ENCODE data around the gene DLG3. TPM values are rescaled to one million over a fixed set of nuclear protein-coding genes. Genes with fewer than 3 reads are reported as not detected.

DLG3 gene
- total RNA-seq, 4 donors from 2014 or later, result 0.20 to 3.4 (median 0.69) TPM

- TF ChIP-seq CTCF (IDR thresholded peaks at IDR 0.05 in 4 of 5, conservative IDR thresholded peaks at IDR 0.05 in 1 of 5), result no peak
- in situ Hi-C loops (cut with MboI; ENCODE audit: low sequenced_read_pairs in 4 of 4), result no loop called here
- intact Hi-C loops (cut with DNase I; ENCODE audit: low total_unique reads), result no loop called here
- ATAC-seq, result no peak
- Histone ChIP-seq H3K27me3 (no peaks in the 10 kb centered on the region), H3K9me3 (no peaks in the 10 kb centered on the region), H3K4me3 (no peak overlapping the region), H3K36me3 (no peaks in the 10 kb centered on the region), H3K4me1 (peaks cover 0 to 12% of the 10 kb centered on the region in 2 donors), H3K27ac (peak overlapping the region in 1 of 4 donors; percentile 59)
- no peak for DNase-seq
These were observed 34.7 kb downstream of the DLG3 start for GRCh38 chrX:70479247-70479921.

DNA sequence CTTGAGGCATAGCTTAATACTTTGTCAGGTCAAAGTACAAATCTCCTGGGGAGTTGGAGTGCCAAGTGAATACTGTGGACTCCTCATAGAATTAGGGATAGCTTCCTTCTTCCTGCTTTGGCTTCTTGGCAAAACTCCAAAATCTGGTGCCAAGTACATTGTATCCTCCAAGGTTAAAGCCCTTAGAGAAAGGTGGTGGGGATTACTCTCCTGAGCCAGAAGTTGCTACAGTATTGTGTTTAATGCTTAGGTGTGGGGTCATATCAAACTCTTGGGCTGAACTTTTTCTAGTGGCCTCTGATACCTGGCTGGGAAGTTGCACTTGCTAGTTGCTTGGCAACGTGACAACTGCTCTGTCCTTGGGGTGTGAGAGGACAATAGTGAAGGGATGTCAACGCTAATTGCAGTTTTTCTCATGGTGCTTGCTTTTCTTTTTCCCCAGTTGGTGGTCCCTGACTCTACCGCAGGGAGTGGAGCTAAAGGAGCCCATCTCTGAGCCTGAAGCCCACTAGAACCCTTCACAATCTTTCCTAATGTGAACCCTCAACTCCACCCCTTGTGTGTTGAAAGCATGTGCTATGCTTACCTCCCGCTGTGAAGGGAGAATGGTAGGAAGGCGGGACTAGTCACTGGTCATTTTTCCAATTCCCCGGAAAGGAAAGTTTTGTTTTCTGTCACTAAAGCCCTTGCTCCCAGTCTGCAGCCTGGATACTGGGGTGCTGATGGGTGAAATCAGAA is 35.5 kb downstream of the DLG3 start:
- Histone ChIP-seq H3K4me1 (peaks cover 0 to 12% of the 10 kb centered on the region in 2 donors), H3K4me3 (peak overlapping the region in 1 of 4 donors; percentile 24), H3K27me3 (no peaks in the 10 kb centered on the region), H3K9me3 (no peaks in the 10 kb centered on the region), H3K27ac (peak overlapping the region in 1 of 4 donors; percentile 59), H3K36me3 (no peaks in the 10 kb centered on the region)
- in situ Hi-C loops (cut with MboI; ENCODE audit: low sequenced_read_pairs in 4 of 4), result no loop called here
- no peak for DNase-seq
- ATAC-seq, result peak in 1 of 2 donors; percentile 33
- TF ChIP-seq POLR2A (IDR thresholded peaks at IDR 0.05) (no peak), CTCF (IDR thresholded peaks at IDR 0.05 in 4 of 5, conservative IDR thresholded peaks at IDR 0.05 in 1 of 5) (no peak)
- intact Hi-C loops (cut with DNase I; ENCODE audit: low total_unique reads), result no loop called here

DNA sequence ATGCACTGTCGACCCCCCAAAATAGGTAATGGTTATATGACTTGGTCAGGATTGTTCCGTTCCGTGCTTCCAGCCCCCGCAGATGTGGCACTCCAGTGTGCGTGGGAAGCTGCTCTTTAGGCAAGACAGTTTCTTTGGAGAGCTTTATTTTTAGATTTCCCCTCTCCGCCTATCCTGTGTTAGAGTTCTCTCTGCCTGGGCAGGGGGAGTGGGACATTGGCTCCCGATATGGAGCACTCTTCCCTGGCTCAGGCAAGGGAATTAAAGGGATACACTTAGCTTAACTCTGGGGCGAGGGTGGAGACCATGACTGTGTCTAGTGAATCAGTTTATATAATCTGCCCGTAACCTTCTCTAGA is 36.0 kb downstream of the DLG3 start:
- intact Hi-C loops (cut with DNase I; ENCODE audit: low total_unique reads) (no loop called here), in situ Hi-C loops (cut with MboI; ENCODE audit: low sequenced_read_pairs in 4 of 4) (no loop called here)
- peak in 1 of 2 donors; percentile 61 for ATAC-seq
- peak overlapping the region in 1 of 4 donors; percentile 24 for H3K4me3 ChIP-seq
- H3K27ac ChIP-seq, result peak overlapping the region in 2 of 4 donors; percentile 33 to 59
- DNase-seq, result peak in 1 of 2 donors; percentile 11
- H3K36me3 ChIP-seq, result no peaks in the 10 kb centered on the region
- peaks cover 0 to 12% of the 10 kb centered on the region in 2 donors for H3K4me1 ChIP-seq
- no peak for TF ChIP-seq POLR2A (IDR thresholded peaks at IDR 0.05)
- TF ChIP-seq CTCF (IDR thresholded peaks at IDR 0.05 in 4 of 5, conservative IDR thresholded peaks at IDR 0.05 in 1 of 5), result no peak
- H3K27me3 ChIP-seq, result no peaks in the 10 kb centered on the region
- no peaks in the 10 kb centered on the region for H3K9me3 ChIP-seq

DNA sequence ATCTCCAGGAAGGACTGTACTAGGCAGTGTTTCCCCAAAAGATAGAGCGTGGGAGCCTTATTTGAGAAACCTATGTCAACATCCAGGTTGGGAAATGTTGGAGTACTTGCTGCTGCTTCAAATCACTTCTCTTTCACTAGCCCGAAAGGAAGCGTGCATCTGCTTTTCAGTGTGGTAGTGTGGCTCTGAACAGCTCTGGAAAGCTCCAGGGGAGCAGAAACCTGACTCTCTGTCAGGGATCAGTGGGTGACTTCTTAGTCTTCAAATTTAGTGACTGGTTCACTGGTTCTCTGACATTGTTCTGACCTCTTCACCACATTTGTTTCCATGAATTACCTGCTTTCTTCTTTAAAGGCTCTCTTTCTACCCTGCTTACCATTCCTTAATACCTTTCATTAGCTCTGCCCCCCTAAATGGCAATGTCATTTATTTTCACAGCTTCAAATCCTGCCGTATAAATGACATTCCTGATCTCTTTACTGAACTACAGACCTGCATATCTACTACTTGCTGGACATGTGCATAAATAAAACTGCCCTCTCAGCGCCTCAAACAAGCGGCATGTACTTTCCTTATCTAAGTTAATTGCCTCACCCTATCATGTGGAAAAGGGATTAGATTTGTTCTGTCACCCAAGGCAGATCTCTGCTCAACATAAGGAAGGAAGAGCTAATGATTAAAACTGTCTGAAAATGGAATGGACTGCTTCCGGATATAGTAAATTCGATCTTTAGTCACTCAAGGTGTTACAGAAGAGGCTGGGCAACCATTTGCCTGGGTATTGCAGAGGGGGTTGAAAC is 37.0 kb downstream of the DLG3 start:
- no peak for DNase-seq
- in situ Hi-C loops (cut with MboI; ENCODE audit: low sequenced_read_pairs in 4 of 4) (no loop called here), intact Hi-C loops (cut with DNase I; ENCODE audit: low total_unique reads) (no loop called here)
- Histone ChIP-seq H3K4me1 (peaks cover 0 to 12% of the 10 kb centered on the region in 2 donors), H3K27ac (peak overlapping the region in 3 of 4 donors; percentile 31 to 59 (median 33)), H3K4me3 (no peak overlapping the region), H3K27me3 (no peaks in the 10 kb centered on the region), H3K36me3 (no peaks in the 10 kb centered on the region), H3K9me3 (no peaks in the 10 kb centered on the region)
- peak; percentile 36 to 55 for ATAC-seq
- no peak for TF ChIP-seq POLR2A (IDR thresholded peaks at IDR 0.05)
- TF ChIP-seq CTCF (IDR thresholded peaks at IDR 0.05 in 4 of 5, conservative IDR thresholded peaks at IDR 0.05 in 1 of 5), result no peak
